Stimulated activated CD4-positive, alpha-beta T cell treated with anti-CD3 and anti-CD28 coated beads, Interleukin-12 subunit alpha, Interleukin-12 subunit beta, amount 100 ng/mL, for 24 hours (primary cell): Measurements from ENCODE around the gene KICS2.
A peak's percentile ranks its signal among the peaks of the same experiment; 100 is the strongest.
"Not testable (repeated sequence)": the region's sequence is repeated elsewhere in the genome, so short reads cannot be mapped to it uniquely, and the experiment has no call there.

Source experiments
- DNase-seq, 2 experiments: peaks; one replicate each; pipeline ENCODE4 v3.0.0-alpha.2; 2020; ENCODE audit warnings: low read depth in 2 of 2

The KICS2 gene

GRCh38 chr12:64222009-64222765, at the start of gene KICS2:
Gene KICS2 (minus strand): TSS chr12:64222296. CDS start chr12:64222237, 59 bp downstream.
- DNase-seq, result peak; percentile 84 to 86

- DNase-seq, result no peak
These were observed 48.3 kb upstream of the KICS2 start for GRCh38 chr12:64270411-64270810.

GRCh38 chr12:64269161-64269560, 47.1 kb upstream of the KICS2 start:
- DNase-seq, result no peak

GRCh38 chr12:64268409-64268808, 46.3 kb upstream of the KICS2 start:
- no peak for DNase-seq

- DNase-seq, result no peak
These were observed 43.7 kb upstream of the KICS2 start for GRCh38 chr12:64265839-64266238.

- no peak for DNase-seq
These were observed 39.7 kb upstream of the KICS2 start for GRCh38 chr12:64261813-64262212.

- no peak for DNase-seq
These were observed 36.5 kb upstream of the KICS2 start for GRCh38 chr12:64258576-64258975.

GRCh38 chr12:64256166-64256800, 34.2 kb upstream of the KICS2 start:
- DNase-seq, result no peak

GRCh38 chr12:64255249-64255648, 33.2 kb upstream of the KICS2 start:
- no peak for DNase-seq

GRCh38 chr12:64253356-64253755, 31.3 kb upstream of the KICS2 start:
- DNase-seq, result no peak

GRCh38 chr12:64252681-64253080, 30.6 kb upstream of the KICS2 start:
- no peak for DNase-seq

GRCh38 chr12:64243809-64244208, 21.7 kb upstream of the KICS2 start:
- no peak for DNase-seq

- DNase-seq, result no peak
These were observed 18.7 kb upstream of the KICS2 start for GRCh38 chr12:64240781-64241180.

- DNase-seq, result no peak
These were observed 15.3 kb upstream of the KICS2 start for GRCh38 chr12:64237382-64237781.

GRCh38 chr12:64236549-64236948, 14.5 kb upstream of the KICS2 start:
- DNase-seq, result no peak

- no peak for DNase-seq
These were observed 10.1 kb upstream of the KICS2 start for GRCh38 chr12:64232196-64232595.

GRCh38 chr12:64229796-64230195, 7.7 kb upstream of the KICS2 start:
- DNase-seq, result no peak

GRCh38 chr12:64229240-64229639, 7.1 kb upstream of the KICS2 start:
- no peak for DNase-seq

- no peak for DNase-seq
These were observed 3.5 kb upstream of the KICS2 start for GRCh38 chr12:64225626-64226025.

GRCh38 chr12:64221651-64222008, 466 bp downstream of the KICS2 start:
- DNase-seq, result peak; percentile 40 to 58

- DNase-seq, result no peak
These were observed 2.0 kb downstream of the KICS2 start for GRCh38 chr12:64220046-64220445.

- DNase-seq, result no peak
These were observed 3.0 kb downstream of the KICS2 start for GRCh38 chr12:64219145-64219544.

- DNase-seq, result no peak
These were observed 3.5 kb downstream of the KICS2 start for GRCh38 chr12:64218597-64218996.

GRCh38 chr12:64217643-64218042, 4.5 kb downstream of the KICS2 start:
- DNase-seq, result not testable (repeated sequence)
